ENCODE measurements around the gene FASTK.

Gene FASTK

GRCh38 chr7:151123822-151124464, 43.3 kb upstream of the FASTK start:
- peaks cover 7% of the 10 kb centered on the region for H3K4me1 ChIP-seq (ENCODE audit: control insufficient read depth, insufficient read depth, low read length)
- no peak overlapping the region for H3K9ac ChIP-seq (ENCODE audit: low read length)
- no peak overlapping the region for H3K4me3 ChIP-seq (ENCODE audit: low read length)
- DNase-seq (ENCODE audit: low read depth), result peak; percentile 90
- H3K9me3 ChIP-seq (ENCODE audit: control insufficient read depth, low read length), result no peaks in the 10 kb centered on the region
- H3K27me3 ChIP-seq (replicated peaks; ENCODE audit: control insufficient read depth, insufficient read depth, low read length), result no peaks in the 10 kb centered on the region
- peaks cover 65% of the 10 kb centered on the region for H3K36me3 ChIP-seq (ENCODE audit: control insufficient read depth, insufficient read depth, low read length, severe bottlenecking)

- DNase-seq (ENCODE audit: low read depth), result no peak
- Histone ChIP-seq H3K36me3 (ENCODE audit: control insufficient read depth, insufficient read depth, low read length, severe bottlenecking) (peaks cover 65% of the 10 kb centered on the region), H3K4me3 (ENCODE audit: low read length) (no peak overlapping the region), H3K9me3 (ENCODE audit: control insufficient read depth, low read length) (no peaks in the 10 kb centered on the region), H3K9ac (ENCODE audit: low read length) (no peak overlapping the region), H3K4me1 (ENCODE audit: control insufficient read depth, insufficient read depth, low read length) (peaks cover 7% of the 10 kb centered on the region), H3K27me3 (replicated peaks; ENCODE audit: control insufficient read depth, insufficient read depth, low read length) (no peaks in the 10 kb centered on the region)
Measured at GRCh38 chr7:151123158-151123821, 42.7 kb upstream of the FASTK start.

GRCh38 chr7:151122796-151123157, 42.2 kb upstream of the FASTK start:
- Histone ChIP-seq H3K4me1 (ENCODE audit: control insufficient read depth, insufficient read depth, low read length) (peaks cover 7% of the 10 kb centered on the region), H3K4me3 (ENCODE audit: low read length) (no peak overlapping the region), H3K27me3 (replicated peaks; ENCODE audit: control insufficient read depth, insufficient read depth, low read length) (no peaks in the 10 kb centered on the region), H3K9ac (ENCODE audit: low read length) (no peak overlapping the region), H3K36me3 (ENCODE audit: control insufficient read depth, insufficient read depth, low read length, severe bottlenecking) (peaks cover 65% of the 10 kb centered on the region), H3K9me3 (ENCODE audit: control insufficient read depth, low read length) (no peaks in the 10 kb centered on the region)
- DNase-seq (ENCODE audit: low read depth), result no peak

GRCh38 chr7:151122276-151122675, 41.7 kb upstream of the FASTK start:
- no peaks in the 10 kb centered on the region for H3K9me3 ChIP-seq (ENCODE audit: control insufficient read depth, low read length)
- peaks cover 7% of the 10 kb centered on the region for H3K4me1 ChIP-seq (ENCODE audit: control insufficient read depth, insufficient read depth, low read length)
- peaks cover 60% of the 10 kb centered on the region for H3K36me3 ChIP-seq (ENCODE audit: control insufficient read depth, insufficient read depth, low read length, severe bottlenecking)
- no peak overlapping the region for H3K9ac ChIP-seq (ENCODE audit: low read length)
- H3K4me3 ChIP-seq (ENCODE audit: low read length), result no peak overlapping the region
- DNase-seq (ENCODE audit: low read depth), result no peak
- H3K27me3 ChIP-seq (replicated peaks; ENCODE audit: control insufficient read depth, insufficient read depth, low read length), result no peaks in the 10 kb centered on the region

- H3K4me1 ChIP-seq (ENCODE audit: control insufficient read depth, insufficient read depth, low read length), result peaks cover 7% of the 10 kb centered on the region
- H3K36me3 ChIP-seq (ENCODE audit: control insufficient read depth, insufficient read depth, low read length, severe bottlenecking), result peaks cover 60% of the 10 kb centered on the region
- no peak for DNase-seq (ENCODE audit: low read depth)
- no peaks in the 10 kb centered on the region for H3K9me3 ChIP-seq (ENCODE audit: control insufficient read depth, low read length)
- no peaks in the 10 kb centered on the region for H3K27me3 ChIP-seq (replicated peaks; ENCODE audit: control insufficient read depth, insufficient read depth, low read length)
- H3K4me3 ChIP-seq (ENCODE audit: low read length), result no peak overlapping the region
- no peak overlapping the region for H3K9ac ChIP-seq (ENCODE audit: low read length)
Measured at GRCh38 chr7:151121380-151122170, 41.0 kb upstream of the FASTK start.

- Histone ChIP-seq H3K9me3 (ENCODE audit: control insufficient read depth, low read length) (no peaks in the 10 kb centered on the region), H3K4me3 (ENCODE audit: low read length) (no peak overlapping the region), H3K9ac (ENCODE audit: low read length) (no peak overlapping the region), H3K4me1 (ENCODE audit: control insufficient read depth, insufficient read depth, low read length) (peaks cover 7% of the 10 kb centered on the region), H3K36me3 (ENCODE audit: control insufficient read depth, insufficient read depth, low read length, severe bottlenecking) (peaks cover 60% of the 10 kb centered on the region), H3K27me3 (replicated peaks; ENCODE audit: control insufficient read depth, insufficient read depth, low read length) (no peaks in the 10 kb centered on the region)
- DNase-seq (ENCODE audit: low read depth), result no peak
Measured at GRCh38 chr7:151120896-151121295, 40.3 kb upstream of the FASTK start.

- Histone ChIP-seq H3K9me3 (ENCODE audit: control insufficient read depth, low read length) (no peaks in the 10 kb centered on the region), H3K9ac (ENCODE audit: low read length) (no peak overlapping the region), H3K36me3 (ENCODE audit: control insufficient read depth, insufficient read depth, low read length, severe bottlenecking) (peaks cover 57% of the 10 kb centered on the region), H3K4me1 (ENCODE audit: control insufficient read depth, insufficient read depth, low read length) (no peaks in the 10 kb centered on the region), H3K4me3 (ENCODE audit: low read length) (no peak overlapping the region), H3K27me3 (replicated peaks; ENCODE audit: control insufficient read depth, insufficient read depth, low read length) (no peaks in the 10 kb centered on the region)
- no peak for DNase-seq (ENCODE audit: low read depth)
Measured at GRCh38 chr7:151119902-151120301, 39.3 kb upstream of the FASTK start.

- H3K4me1 ChIP-seq (ENCODE audit: control insufficient read depth, insufficient read depth, low read length), result no peaks in the 10 kb centered on the region
- no peak for DNase-seq (ENCODE audit: low read depth)
- no peak overlapping the region for H3K9ac ChIP-seq (ENCODE audit: low read length)
- H3K4me3 ChIP-seq (ENCODE audit: low read length), result no peak overlapping the region
- no peaks in the 10 kb centered on the region for H3K27me3 ChIP-seq (replicated peaks; ENCODE audit: control insufficient read depth, insufficient read depth, low read length)
- peaks cover 48% of the 10 kb centered on the region for H3K36me3 ChIP-seq (ENCODE audit: control insufficient read depth, insufficient read depth, low read length, severe bottlenecking)
- H3K9me3 ChIP-seq (ENCODE audit: control insufficient read depth, low read length), result no peaks in the 10 kb centered on the region
Measured at GRCh38 chr7:151119055-151119415, 38.4 kb upstream of the FASTK start.

GRCh38 chr7:151118108-151119054, 37.8 kb upstream of the FASTK start:
- Histone ChIP-seq H3K4me3 (ENCODE audit: low read length) (no peak overlapping the region), H3K9ac (ENCODE audit: low read length) (no peak overlapping the region), H3K36me3 (ENCODE audit: control insufficient read depth, insufficient read depth, low read length, severe bottlenecking) (peaks cover 45% of the 10 kb centered on the region), H3K4me1 (ENCODE audit: control insufficient read depth, insufficient read depth, low read length) (no peaks in the 10 kb centered on the region), H3K27me3 (replicated peaks; ENCODE audit: control insufficient read depth, insufficient read depth, low read length) (no peaks in the 10 kb centered on the region), H3K9me3 (ENCODE audit: control insufficient read depth, low read length) (no peaks in the 10 kb centered on the region)
- no peak for DNase-seq (ENCODE audit: low read depth)

- no peak overlapping the region for H3K9ac ChIP-seq (ENCODE audit: low read length)
- H3K36me3 ChIP-seq (ENCODE audit: control insufficient read depth, insufficient read depth, low read length, severe bottlenecking), result peaks cover 41% of the 10 kb centered on the region
- H3K27me3 ChIP-seq (replicated peaks; ENCODE audit: control insufficient read depth, insufficient read depth, low read length), result no peaks in the 10 kb centered on the region
- H3K9me3 ChIP-seq (ENCODE audit: control insufficient read depth, low read length), result no peaks in the 10 kb centered on the region
- H3K4me1 ChIP-seq (ENCODE audit: control insufficient read depth, insufficient read depth, low read length), result no peaks in the 10 kb centered on the region
- DNase-seq (ENCODE audit: low read depth), result no peak
- no peak overlapping the region for H3K4me3 ChIP-seq (ENCODE audit: low read length)
Measured at GRCh38 chr7:151117565-151117964, 37.0 kb upstream of the FASTK start.

All from adipocyte (in vitro differentiated cells).